ENCODE results near the gene POLE.

- no peak for TF ChIP-seq CTCF (IDR thresholded peaks at IDR 0.05; ENCODE audit: low read depth, low read length)
- no peak for TF ChIP-seq POLR2A (IDR thresholded peaks at IDR 0.05; ENCODE audit: extremely low read depth, insufficient read length)
- TF ChIP-seq MAX (IDR thresholded peaks at IDR 0.05; ENCODE audit: low read depth, low read length), result no peak
- no peak for TF ChIP-seq MYC (IDR thresholded peaks at IDR 0.05; ENCODE audit: low read depth, low read length)
Measured at GRCh38 chr12:132631666-132632065, 55.5 kb downstream of the POLE start.
